HepG2 (cell line): ENCODE data around the gene YBX2. TPM values are rescaled to one million over a fixed set of nuclear protein-coding genes. Genes with fewer than 3 reads are reported as not detected.

Source experiments
- ARID5B ChIP-seq: IDR thresholded peaks from 2 replicates; pipeline ENCODE4 v1.4.0; 2020; ENCODE audit warnings: mild to moderate bottlenecking, missing genetic modification reagents
- BCL6 ChIP-seq: IDR thresholded peaks from 2 replicates; pipeline ENCODE4 v1.6.1; 2016; ENCODE audit warnings: missing genetic modification reagents, missing compliant biosample characterization
- HDAC2 ChIP-seq: sonication (generic); formaldehyde crosslinking; IDR thresholded peaks from 2 replicates; pipeline ENCODE4 v1.4.0; 2020; ENCODE audit warnings: missing genetic modification reagents
- NKX3-1 ChIP-seq: sonication (generic); formaldehyde crosslinking; IDR thresholded peaks from 2 replicates; pipeline ENCODE4 v1.5.0; 2020; ENCODE audit warnings: missing genetic modification reagents
- SKIL ChIP-seq: sonication (generic); formaldehyde crosslinking; IDR thresholded peaks from 2 replicates; pipeline ENCODE4 v1.8.0; 2022; ENCODE audit warnings: missing genetic modification reagents, mild to moderate bottlenecking, moderate library complexity, borderline replicate concordance
- SNAPC4 ChIP-seq: sonication (generic); formaldehyde crosslinking; IDR thresholded peaks from 2 replicates; pipeline ENCODE4 v1.4.0; 2020; ENCODE audit warnings: mild to moderate bottlenecking, missing genetic modification reagents
- ZBTB25 ChIP-seq: IDR thresholded peaks from 2 replicates; pipeline ENCODE4 v1.6.1; 2018; ENCODE audit warnings: missing genetic modification reagents
- ZNF143 ChIP-seq: sonication (generic); formaldehyde crosslinking; IDR thresholded peaks from 2 replicates; pipeline ENCODE4 v1.4.0; 2020; ENCODE audit warnings: missing genetic modification reagents
- ZNF281 ChIP-seq: sonication (generic); formaldehyde crosslinking; IDR thresholded peaks from 2 replicates; pipeline ENCODE4 v1.4.0; 2020; ENCODE audit warnings: missing genetic modification reagents, borderline replicate concordance
- ZNF768 ChIP-seq: sonication (generic); formaldehyde crosslinking; IDR thresholded peaks from 2 replicates; pipeline ENCODE4 v1.4.0; 2020; ENCODE audit warnings: missing genetic modification reagents
- ZNF891 ChIP-seq: sonication (generic); formaldehyde crosslinking; IDR thresholded peaks from 2 replicates; pipeline ENCODE4 v1.5.0; 2020; ENCODE audit warnings: mild to moderate bottlenecking, missing genetic modification reagents
- polyA plus RNA-seq, 8 experiments: library from polyadenylated mRNA; depleted of rRNA in 3 of 8; stranded (reverse) in 7 of 8; unstranded in 1 of 8; fragments of >200 nt; fragmentation: Illumina TruSeq in 4 of 8; extraction: Trizol in 4 of 8; gene quantifications; 2 replicates each; pipeline versions ENCODE4 v1.2.1 to v1.2.3, GENCODE V29; 2011 to 2016; ENCODE audit warnings: low read depth in 4 of 8, missing spikeins in 1 of 8, mixed read lengths in 1 of 8; ENCODE audit not compliant: insufficient read depth in 1 of 8
- total RNA-seq, 5 experiments: library from RNA; depleted of rRNA; stranded (reverse); fragments of >200 nt; fragmentation: Illumina TruSeq; extraction: Trizol; gene quantifications; 2 replicates each; pipeline ENCODE4 v1.2.3, GENCODE V29; 2016; ENCODE audit warnings: low read depth in 1 of 5

Gene YBX2
- total and polyA plus RNA-seq, 2 of the 13 experiments (the other 11 are each of a cell fraction or from before 2014, with no cell fraction given): 0.12 to 0.22 TPM

GRCh38 chr17:7281953-7282751, 12.3 kb downstream of the YBX2 start (continued):
- TF ChIP-seq ZNF281 (peak; percentile 88), ZNF891 (CRISPR knock-in tag) (no peak), ZBTB25 (CRISPR knock-in tag) (0 out of 2 replicates have a peak, but pooled peaks have one; percentile 45), SKIL (0 out of 2 replicates have a peak, but pooled peaks have one; percentile 22), ZNF768 (CRISPR knock-in tag) (peak; percentile 36; the same call in 1 of the 2 replicates), ARID5B (CRISPR knock-in tag) (0 out of 2 replicates have a peak, but pooled peaks have one; percentile 28), SNAPC4 (CRISPR knock-in tag) (peak; percentile 78), ZNF143 (0 out of 2 replicates have a peak, but pooled peaks have one; percentile 7), NKX3-1 (CRISPR knock-in tag) (no peak), HDAC2 (CRISPR knock-in tag) (no peak), BCL6 (CRISPR knock-in tag) (peak; percentile 29; the same call in 1 of the 2 replicates)
